ENCODE measurements around the gene DDX10. TPM values are rescaled to one million over a fixed set of nuclear protein-coding genes. Genes with fewer than 3 reads are reported as not detected.

DDX10 gene
- total RNA-seq, 1 donor from 2014 or later: 18.3 TPM

DNA sequence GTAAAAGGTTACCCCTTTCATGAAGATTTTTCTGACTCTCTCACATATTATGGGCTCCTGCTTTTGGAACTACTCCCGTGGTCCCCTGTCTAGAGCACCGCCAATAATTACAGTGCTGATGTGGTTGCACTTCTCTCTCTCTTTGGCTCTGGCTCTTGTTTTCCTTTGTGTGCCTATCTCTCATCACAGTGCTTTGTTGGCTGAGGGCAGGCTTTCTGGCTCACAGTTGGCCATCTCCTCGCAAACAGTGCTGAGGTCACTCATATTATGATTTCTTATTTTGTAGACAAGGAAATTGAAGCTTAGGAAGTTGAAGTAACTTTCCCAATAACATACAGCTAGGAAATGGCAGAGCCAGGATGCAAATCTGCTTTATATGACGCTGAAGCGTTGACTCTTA lies 192.5 kb downstream of the DDX10 start:
- Histone ChIP-seq H3K36me3 (no peaks in the 10 kb centered on the region), H3K27me3 (no peaks in the 10 kb centered on the region), H3K4me3 (no peak overlapping the region), H3K9me3 (no peaks in the 10 kb centered on the region), H3K4me1 (no peaks in the 10 kb centered on the region), H3K27ac (no peak overlapping the region)
- DNase-seq (no peak), ATAC-seq (no peak)
- TF ChIP-seq, protein P1, sequence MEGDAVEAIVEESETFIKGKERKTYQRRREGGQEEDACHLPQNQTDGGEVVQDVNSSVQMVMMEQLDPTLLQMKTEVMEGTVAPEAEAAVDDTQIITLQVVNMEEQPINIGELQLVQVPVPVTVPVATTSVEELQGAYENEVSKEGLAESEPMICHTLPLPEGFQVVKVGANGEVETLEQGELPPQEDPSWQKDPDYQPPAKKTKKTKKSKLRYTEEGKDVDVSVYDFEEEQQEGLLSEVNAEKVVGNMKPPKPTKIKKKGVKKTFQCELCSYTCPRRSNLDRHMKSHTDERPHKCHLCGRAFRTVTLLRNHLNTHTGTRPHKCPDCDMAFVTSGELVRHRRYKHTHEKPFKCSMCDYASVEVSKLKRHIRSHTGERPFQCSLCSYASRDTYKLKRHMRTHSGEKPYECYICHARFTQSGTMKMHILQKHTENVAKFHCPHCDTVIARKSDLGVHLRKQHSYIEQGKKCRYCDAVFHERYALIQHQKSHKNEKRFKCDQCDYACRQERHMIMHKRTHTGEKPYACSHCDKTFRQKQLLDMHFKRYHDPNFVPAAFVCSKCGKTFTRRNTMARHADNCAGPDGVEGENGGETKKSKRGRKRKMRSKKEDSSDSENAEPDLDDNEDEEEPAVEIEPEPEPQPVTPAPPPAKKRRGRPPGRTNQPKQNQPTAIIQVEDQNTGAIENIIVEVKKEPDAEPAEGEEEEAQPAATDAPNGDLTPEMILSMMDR (IDR thresholded peaks at IDR 0.05): no peak
- intact Hi-C loops (cut with DNase I): no loop called here

DNA sequence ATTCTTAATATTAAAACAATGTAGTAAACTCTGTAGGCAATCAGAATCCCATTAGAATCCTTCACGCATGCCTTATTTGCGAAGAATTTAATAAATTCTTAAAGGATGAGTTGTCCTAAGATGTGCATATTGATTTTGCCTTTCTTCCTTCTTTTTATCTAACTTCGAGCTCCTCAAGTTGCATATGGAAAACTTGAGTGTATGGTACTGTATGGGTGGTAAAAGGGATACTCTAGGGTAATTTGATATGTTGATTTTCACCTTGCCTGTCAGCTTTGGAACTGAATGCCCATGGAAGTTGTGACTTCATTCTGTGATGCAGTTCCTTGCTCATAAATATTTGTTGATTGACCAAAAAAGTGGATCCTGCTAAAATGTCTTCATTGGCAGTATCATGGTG lies 193.8 kb downstream of the DDX10 start:
- no peak for ATAC-seq
- Histone ChIP-seq H3K9me3 (no peaks in the 10 kb centered on the region), H3K36me3 (no peaks in the 10 kb centered on the region), H3K27ac (no peak overlapping the region), H3K4me1 (no peaks in the 10 kb centered on the region), H3K27me3 (no peaks in the 10 kb centered on the region), H3K4me3 (no peak overlapping the region)
- no peak for DNase-seq
- intact Hi-C loops (cut with DNase I): no loop called here
- TF ChIP-seq, protein P1 (IDR thresholded peaks at IDR 0.05): no peak

DNA sequence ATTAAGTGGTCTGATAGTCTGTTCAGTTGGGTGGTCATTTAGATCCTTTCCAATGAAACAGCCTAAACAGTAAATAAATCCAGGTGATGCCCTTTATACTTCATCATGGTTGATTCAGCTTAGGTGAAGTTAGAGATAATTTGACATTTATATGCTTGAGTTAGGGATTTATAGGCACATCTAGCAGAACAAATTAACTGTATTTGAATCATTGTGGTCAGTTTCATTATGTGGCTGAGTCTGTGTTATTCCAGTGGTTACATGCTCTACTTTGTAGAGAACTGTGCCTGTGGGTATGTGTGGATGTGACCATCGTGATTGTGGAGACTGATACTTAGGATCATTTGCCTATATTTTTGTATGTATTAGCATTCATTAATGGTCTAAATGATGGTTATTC lies 194.6 kb downstream of the DDX10 start:
- H3K27me3 ChIP-seq: no peaks in the 10 kb centered on the region
- no peaks in the 10 kb centered on the region for H3K9me3 ChIP-seq
- ATAC-seq (no peak), DNase-seq (no peak)
- no peaks in the 10 kb centered on the region for H3K4me1 ChIP-seq
- TF ChIP-seq, protein P1 (IDR thresholded peaks at IDR 0.05): no peak
- intact Hi-C loops (cut with DNase I): no loop called here
- no peak overlapping the region for H3K4me3 ChIP-seq
- no peak overlapping the region for H3K27ac ChIP-seq
- H3K36me3 ChIP-seq: no peaks in the 10 kb centered on the region

DNA sequence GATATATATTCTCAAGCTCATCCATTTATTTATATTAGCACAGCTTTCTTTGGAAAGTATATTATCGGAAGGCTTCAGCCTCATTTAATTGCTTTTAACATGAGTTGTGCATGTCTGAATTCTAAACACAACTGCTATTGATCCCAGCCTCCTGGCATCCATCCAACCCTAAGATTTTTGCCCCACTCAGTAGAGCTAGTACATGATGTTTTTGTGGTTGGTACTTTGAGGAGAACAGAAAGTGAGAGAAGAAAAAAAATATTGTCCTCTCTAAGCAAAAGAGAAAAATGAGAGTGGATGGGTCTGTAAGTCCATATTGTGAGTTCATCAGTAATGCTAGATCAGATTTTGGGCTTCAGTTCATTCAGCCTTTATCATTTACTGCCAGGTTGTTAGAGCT lies 198.7 kb downstream of the DDX10 start:
- no peaks in the 10 kb centered on the region for H3K9me3 ChIP-seq
- no peak overlapping the region for H3K4me3 ChIP-seq
- H3K27me3 ChIP-seq: no peaks in the 10 kb centered on the region
- intact Hi-C loops (cut with DNase I): no loop called here
- no peaks in the 10 kb centered on the region for H3K36me3 ChIP-seq
- no peak for ATAC-seq
- TF ChIP-seq, protein P1 (IDR thresholded peaks at IDR 0.05): no peak
- DNase-seq: no peak
- no peak overlapping the region for H3K27ac ChIP-seq
- H3K4me1 ChIP-seq: no peaks in the 10 kb centered on the region

DNA sequence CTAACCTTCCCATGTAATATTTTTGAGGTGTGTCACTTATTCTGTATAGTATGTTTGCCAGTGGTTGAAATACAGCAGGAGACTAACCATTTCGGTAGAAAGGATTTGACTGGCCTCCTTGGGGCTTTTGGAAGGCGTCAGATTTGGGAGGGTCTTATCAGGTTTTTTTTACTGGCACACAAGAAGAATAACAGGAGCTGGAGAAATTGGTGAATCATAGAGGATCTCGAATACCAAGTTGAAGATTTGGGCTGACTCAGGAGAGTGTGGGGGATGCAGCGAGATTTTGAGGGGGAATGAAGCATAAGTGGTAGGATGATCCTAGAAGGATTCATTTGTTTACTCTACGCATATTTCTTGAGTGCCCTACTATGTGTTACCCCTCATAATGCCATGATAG lies 200.5 kb downstream of the DDX10 start:
- H3K4me3 ChIP-seq: no peak overlapping the region
- no peak overlapping the region for H3K27ac ChIP-seq
- no peaks in the 10 kb centered on the region for H3K4me1 ChIP-seq
- no peak for DNase-seq
- intact Hi-C loops (cut with DNase I): no loop called here
- TF ChIP-seq, protein P1 (IDR thresholded peaks at IDR 0.05): no peak
- no peaks in the 10 kb centered on the region for H3K9me3 ChIP-seq
- H3K27me3 ChIP-seq: no peaks in the 10 kb centered on the region
- no peaks in the 10 kb centered on the region for H3K36me3 ChIP-seq
- ATAC-seq: no peak

DNA sequence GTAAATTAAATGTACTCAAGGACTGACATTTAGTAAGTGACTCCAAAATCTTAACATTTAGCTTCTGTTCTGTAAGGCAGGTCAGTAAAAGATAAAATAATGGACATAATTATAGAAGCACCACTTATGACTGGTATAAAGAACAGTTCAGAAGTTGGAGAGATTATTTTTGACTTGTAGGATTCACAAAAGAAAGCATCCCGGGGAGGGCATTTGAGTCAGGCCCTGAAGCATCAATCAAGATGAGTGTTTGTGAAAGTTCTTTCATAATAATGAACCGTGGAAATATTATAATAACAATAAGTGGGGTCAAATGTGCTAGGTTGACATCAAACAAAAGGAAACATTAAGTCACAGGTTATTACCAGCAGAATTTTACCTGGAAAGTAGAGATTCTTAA lies 201.9 kb downstream of the DDX10 start:
- ATAC-seq (no peak), DNase-seq (no peak)
- Histone ChIP-seq H3K4me3 (no peak overlapping the region), H3K4me1 (no peaks in the 10 kb centered on the region), H3K36me3 (no peaks in the 10 kb centered on the region), H3K9me3 (no peaks in the 10 kb centered on the region), H3K27ac (no peak overlapping the region), H3K27me3 (no peaks in the 10 kb centered on the region)
- intact Hi-C loops (cut with DNase I): no loop called here
- TF ChIP-seq, protein P1 (IDR thresholded peaks at IDR 0.05): no peak

All from upper lobe of right lung (tissue), 1 donor.